ENCODE measurements around the gene ZMYND11. TPM values are rescaled to one million over a fixed set of nuclear protein-coding genes. Genes with fewer than 3 reads are reported as not detected.
A peak's percentile ranks its signal among the peaks of the same experiment; 100 is the strongest.

ZMYND11 gene
- total RNA-seq, 1 experiment from 2014 or later: 53.0 TPM

GRCh38 chr10:190216-190615, 55.0 kb downstream of the ZMYND11 start:
- no peak for DNase-seq (ENCODE audit: extremely low read depth, low read depth)

DNA sequence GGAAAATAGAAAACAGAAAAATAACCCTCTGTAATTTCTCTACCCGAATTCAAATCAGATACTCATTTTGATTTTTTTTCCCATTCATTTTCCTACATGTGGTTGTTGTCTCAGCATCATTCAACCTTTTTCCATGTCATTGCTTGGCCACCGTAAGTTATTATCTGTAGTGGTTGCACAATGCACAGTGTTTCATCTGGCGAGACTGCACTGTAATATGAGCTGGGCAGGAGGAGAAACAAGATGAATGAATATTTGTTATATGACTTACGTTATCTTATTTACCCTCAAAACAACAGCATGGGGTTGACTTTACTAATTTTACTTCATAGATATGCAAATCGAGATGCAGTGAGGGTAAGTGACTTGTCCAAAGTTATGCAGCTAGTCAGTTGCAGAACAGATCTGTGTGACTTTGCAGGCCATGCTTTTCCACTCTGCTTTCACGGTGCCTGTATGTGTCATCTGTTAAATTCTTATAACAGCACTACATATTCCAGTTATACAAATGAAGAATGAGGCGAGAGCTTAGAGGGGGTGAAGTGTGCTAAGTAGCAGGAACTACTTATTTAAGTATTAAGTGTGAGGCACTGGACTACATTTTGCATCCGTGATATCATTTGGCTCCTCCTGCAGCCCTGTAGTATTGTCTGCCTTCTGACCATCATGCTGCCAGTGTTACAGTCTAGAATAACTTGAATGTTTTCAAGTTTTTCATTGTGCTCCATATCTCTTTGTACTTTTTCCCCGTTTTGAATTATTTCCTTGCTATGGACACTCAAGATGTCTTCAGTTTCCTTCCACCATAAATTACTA, 56.7 kb downstream of the ZMYND11 start:
- DNase-seq (ENCODE audit: extremely low read depth, low read depth): no peak

GRCh38 chr10:194281-194680, 59.0 kb downstream of the ZMYND11 start:
- DNase-seq (ENCODE audit: extremely low read depth, low read depth): no peak

- no peak for DNase-seq (ENCODE audit: extremely low read depth, low read depth)
Observed at GRCh38 chr10:200405-200804, 65.2 kb downstream of the ZMYND11 start.

GRCh38 chr10:201328-201771, 66.1 kb downstream of the ZMYND11 start:
- DNase-seq (ENCODE audit: extremely low read depth, low read depth): no peak

- no peak for DNase-seq (ENCODE audit: extremely low read depth, low read depth)
Observed at GRCh38 chr10:208616-209015, 73.4 kb downstream of the ZMYND11 start.

DNA sequence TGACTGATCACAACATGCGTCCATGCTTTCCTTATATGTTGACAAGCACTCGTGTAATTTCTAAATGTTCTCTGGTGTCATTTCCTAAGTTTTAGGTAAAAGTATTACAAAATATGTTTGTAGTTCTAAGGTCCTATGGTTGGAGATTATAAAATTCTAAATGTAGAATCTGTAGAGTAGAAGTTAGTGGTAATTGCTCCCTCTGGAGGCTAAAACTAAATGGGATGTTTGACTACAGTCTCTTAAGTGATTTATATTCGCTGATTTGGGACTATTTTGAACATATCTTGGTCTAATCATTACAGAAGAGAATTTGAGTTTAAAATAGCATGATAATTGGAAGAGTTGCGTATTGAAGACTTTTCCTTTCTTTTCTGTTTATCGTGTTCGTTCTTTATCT, 74.1 kb downstream of the ZMYND11 start:
- DNase-seq (ENCODE audit: extremely low read depth, low read depth): no peak

DNA sequence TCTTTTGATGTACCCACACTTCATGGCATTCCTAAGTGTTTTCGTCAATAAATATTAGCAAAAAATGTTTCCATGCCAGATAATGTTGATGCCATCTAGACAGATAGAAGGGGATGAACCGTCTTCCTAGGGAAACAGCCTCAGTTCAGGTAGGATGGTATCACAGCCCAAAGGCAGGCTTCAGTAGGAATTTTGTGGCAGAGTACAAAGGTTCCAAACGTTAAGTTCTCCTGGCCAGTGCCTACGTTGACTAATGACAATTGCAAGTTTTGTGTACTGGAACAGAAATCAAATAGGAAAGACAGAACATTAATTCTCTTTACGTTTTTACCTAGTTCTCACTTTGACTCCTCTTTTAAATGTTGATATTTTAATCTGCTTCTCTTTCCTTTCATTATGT, 75.0 kb downstream of the ZMYND11 start:
- no peak for DNase-seq (ENCODE audit: extremely low read depth, low read depth)

DNA sequence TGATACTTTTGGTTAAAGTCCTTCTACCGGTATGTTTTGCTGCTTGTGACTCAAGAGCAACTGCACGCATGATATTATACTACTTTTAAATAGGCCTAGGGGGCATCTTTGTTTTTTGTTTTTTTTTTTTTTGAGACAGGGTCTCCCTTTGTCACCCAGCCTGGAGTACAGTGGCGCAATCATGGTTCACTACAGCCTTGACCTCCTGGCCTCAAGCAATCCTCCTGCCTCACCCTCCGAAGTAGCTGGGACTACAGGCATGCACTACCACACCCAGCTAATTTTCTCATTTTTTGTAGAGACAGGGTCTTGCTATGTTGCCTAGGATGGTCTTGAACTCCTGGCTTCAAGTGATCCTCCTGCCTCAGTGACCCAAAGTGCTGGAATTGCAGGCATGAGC, 80.2 kb downstream of the ZMYND11 start:
- no peak for DNase-seq (ENCODE audit: extremely low read depth, low read depth)

DNA sequence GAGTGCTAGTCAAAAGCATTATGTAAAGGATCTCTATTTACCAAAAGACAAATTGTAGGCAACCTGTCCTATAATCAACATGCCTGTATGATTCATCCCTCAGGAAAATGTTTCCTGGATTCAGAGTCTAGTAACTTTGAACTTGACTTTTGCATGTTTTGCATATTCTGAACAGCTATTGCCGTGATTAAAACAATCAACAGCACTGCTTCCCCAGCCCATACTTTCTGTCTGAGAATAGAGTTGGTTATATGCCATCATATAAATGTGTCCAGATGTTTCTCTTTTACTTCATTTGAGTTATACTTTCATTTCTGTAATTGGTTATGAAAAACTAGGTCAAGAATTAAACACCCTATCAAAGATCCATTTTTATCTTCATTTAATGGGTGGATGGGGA, 83.5 kb downstream of the ZMYND11 start:
- DNase-seq (ENCODE audit: extremely low read depth, low read depth): no peak

- no peak for DNase-seq (ENCODE audit: extremely low read depth, low read depth)
Observed at GRCh38 chr10:219731-220472, 84.6 kb downstream of the ZMYND11 start.

DNA sequence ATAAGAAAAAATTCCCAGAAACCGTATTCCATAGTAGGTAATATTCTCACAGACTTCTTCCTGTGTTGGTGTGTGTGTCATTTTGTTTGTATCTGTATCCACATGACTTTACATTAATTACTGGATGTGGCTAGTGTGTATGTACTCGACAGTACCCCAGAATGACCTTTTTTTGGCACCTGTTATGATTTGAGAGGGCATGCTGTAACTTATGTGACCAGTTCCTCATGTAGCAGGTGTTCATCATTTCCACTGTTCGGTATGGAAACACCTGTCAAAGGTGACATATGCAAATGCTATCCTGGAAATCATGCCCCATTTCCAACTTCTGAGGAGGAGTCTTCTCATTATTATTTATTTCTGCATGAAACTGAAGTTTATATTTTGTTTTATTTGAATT, 89.3 kb downstream of the ZMYND11 start:
- DNase-seq (ENCODE audit: extremely low read depth, low read depth): no peak

DNA sequence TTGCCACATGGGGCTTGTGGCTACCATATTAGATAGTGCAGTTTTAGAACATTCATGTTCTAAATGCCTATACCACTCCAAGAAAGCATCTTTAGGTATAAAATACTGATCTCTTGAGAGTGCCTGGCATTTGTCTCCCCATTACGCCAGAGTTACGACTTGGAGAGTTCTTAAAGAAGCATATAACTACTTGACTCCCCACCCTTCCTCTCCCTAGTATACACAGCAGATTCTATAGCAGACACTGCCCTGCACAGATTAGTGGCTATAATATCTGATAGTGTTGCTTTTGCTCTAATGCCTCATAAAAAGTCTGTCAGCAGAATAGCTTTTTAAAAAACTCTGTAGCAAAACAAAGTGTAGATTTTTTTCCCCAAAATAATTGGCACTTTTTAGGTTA, 90.8 kb downstream of the ZMYND11 start:
- no peak for DNase-seq (ENCODE audit: extremely low read depth, low read depth)

DNA sequence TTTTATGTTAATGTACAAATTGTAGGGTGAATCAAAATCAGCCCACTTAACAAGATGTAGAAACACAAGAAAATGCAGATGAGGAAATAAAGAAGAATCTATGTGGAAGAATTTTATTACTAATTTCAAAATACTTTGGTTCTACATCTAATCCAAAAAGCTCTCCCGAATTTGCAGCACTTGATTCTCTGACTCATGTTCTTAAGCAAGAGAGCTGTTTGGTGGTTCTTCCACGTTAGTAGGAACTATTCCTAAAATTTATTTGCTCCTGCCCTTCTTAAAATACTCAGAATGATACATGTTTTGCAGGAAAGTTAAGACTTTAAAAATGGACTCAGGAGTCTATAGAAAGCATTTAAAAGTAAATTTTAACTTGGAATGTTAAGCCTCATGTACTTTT, 91.8 kb downstream of the ZMYND11 start:
- DNase-seq (ENCODE audit: extremely low read depth, low read depth): no peak

- DNase-seq (ENCODE audit: extremely low read depth, low read depth): no peak
Observed at GRCh38 chr10:228366-228765, 93.1 kb downstream of the ZMYND11 start.

DNA sequence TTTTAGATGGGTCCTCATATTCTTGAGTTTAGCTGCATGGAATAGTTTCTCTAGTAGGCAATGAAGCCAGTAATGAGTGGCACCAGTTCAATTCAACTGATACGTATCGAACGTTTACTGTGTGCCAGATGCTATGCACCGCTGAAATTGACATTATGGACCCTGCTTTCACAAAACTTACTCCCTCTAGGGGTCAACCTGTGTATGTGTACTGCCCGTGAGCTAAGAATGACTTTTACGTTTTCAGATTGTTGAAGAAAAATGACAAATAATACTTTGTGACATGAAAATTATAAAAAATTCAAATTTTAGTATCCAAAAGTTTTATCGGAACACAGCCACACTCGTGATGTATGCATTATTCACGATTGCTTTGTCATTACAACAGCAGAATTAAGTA, 95.5 kb downstream of the ZMYND11 start:
- DNase-seq (ENCODE audit: extremely low read depth, low read depth): no peak

DNA sequence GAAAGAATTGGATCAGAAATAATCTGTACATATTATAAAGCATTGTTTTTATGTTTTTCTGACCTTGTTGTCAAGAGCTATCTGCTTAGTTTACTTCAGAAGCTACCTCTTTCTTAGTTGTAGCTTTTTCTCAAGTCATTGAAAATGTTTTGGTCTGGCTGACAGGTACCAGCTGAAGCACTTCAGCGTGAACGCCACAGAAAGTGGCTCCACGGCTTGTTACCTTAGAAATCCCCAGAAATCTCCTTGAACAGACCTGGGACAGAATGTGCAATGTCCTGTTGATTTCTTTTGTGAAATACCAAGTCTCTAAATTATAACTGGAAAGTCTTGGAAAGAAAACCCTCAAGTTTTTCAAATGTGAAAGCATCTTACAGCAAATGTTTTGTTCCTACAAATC, 96.8 kb downstream of the ZMYND11 start:
- DNase-seq (ENCODE audit: extremely low read depth, low read depth): no peak

GRCh38 chr10:232878-233277, 97.6 kb downstream of the ZMYND11 start:
- DNase-seq (ENCODE audit: extremely low read depth, low read depth): no peak

GRCh38 chr10:234708-235406, 99.6 kb downstream of the ZMYND11 start:
- no peak for DNase-seq (ENCODE audit: extremely low read depth, low read depth)

DNA sequence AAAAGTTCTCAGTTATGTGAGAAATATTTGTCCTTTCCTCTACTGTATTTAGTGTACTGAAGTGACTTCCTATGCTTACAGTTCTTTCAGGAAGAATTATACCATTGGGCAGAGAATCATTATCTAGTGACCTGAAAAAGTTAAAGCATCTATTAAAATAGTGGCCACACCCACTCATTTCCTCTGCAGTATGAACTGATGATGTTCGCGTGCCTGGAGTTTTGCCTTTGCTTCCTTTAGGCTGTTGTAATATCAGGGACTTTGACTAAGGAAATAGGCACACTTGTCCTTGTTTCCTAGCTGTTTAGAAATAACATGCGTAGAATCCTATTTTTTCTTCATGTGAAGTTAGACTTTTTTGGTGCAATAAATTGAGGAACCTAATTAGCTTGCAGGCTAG, 100.7 kb downstream of the ZMYND11 start:
- DNase-seq (ENCODE audit: extremely low read depth, low read depth): peak; percentile 28

DNA sequence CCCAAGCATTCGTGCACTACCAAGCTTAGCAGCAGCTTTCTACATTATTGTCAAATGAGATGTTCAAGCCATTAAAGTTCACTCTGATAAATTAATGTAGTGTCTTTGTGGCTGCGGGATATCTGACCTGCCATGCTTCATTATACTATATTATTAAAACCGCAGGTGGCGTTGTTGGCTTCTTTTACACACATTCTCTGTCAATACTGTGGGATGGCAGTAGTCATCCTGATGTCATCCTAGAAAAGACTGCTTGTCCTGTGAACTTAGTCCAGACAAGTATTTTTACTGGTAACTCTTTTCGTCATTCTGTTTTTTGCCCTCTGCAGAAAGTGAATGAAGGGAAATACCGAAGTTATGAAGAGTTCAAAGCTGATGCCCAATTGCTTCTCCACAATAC, 103.9 kb downstream of the ZMYND11 start:
- DNase-seq (ENCODE audit: extremely low read depth, low read depth): no peak

GRCh38 chr10:241451-241850, 106.2 kb downstream of the ZMYND11 start:
- DNase-seq (ENCODE audit: extremely low read depth, low read depth): no peak
